Spinal cord (tissue), 10 donors: Measurements from ENCODE around the gene LPCAT1. TPM values are rescaled to one million over a fixed set of nuclear protein-coding genes. Genes with fewer than 3 reads are reported as not detected.

Source experiments
- DNase-seq, 6 donors: peaks; one replicate each; pipeline versions ENCODE4 v3.0.0 to v3.0.0-alpha.2; 2013 to 2015; ENCODE audit warnings: low spot score in 6 of 6, low read depth in 4 of 6
- H3K27ac ChIP-seq: one replicate; pipeline ENCODE4 v1.5.1; 2013; ENCODE audit warnings: low read depth, low read length, control low read depth
- H3K27me3 ChIP-seq: one replicate; pipeline ENCODE4 v1.6.1; 2013; ENCODE audit warnings: low read length; ENCODE audit not compliant: control insufficient read depth, insufficient read depth
- H3K36me3 ChIP-seq: one replicate; pipeline ENCODE4 v1.6.1; 2013; ENCODE audit warnings: low read length; ENCODE audit not compliant: control insufficient read depth, insufficient read depth
- H3K4me1 ChIP-seq: one replicate; pipeline ENCODE4 v1.6.1; 2013; ENCODE audit warnings: low read length; ENCODE audit not compliant: control insufficient read depth, insufficient read depth
- H3K4me3 ChIP-seq: one replicate; pipeline ENCODE4 v1.5.1; 2013; ENCODE audit warnings: low read depth, low read length, control low read depth
- H3K9me3 ChIP-seq: one replicate; pipeline ENCODE4 v1.6.1; 2013; ENCODE audit warnings: low read length; ENCODE audit not compliant: control insufficient read depth, insufficient read depth
- WGBS: methylation state at CpG from one replicate; pipeline ENCODE4 v1.1.5; 2013; ENCODE audit warnings: missing lambda C conversion rate; ENCODE audit not compliant: insufficient coverage; 5-methylcytosine and 5-hydroxymethylcytosine counted together
- polyA plus RNA-seq, 2 donors: library from polyadenylated mRNA; unstranded; fragments of 120-200 nt; gene quantifications; one replicate each; pipeline ENCODE4 v1.2.1, GENCODE V29; 2013; ENCODE audit not compliant: insufficient read length in 2 of 2
- total RNA-seq, 2 donors: library from RNA; depleted of rRNA in 1 of 2; stranded (reverse); fragments of 120-200 nt in 1 of 2; fragments of >200 nt in 1 of 2; gene quantifications; one replicate each; pipeline versions ENCODE4 v1.2.3 to v1.2.4, GENCODE V29; 2013 to 2014
- donor health status: healthy.

The LPCAT1 gene
- total and polyA plus RNA-seq, 4 donors = 54.3 to 144 (median 112) TPM

- Histone ChIP-seq H3K4me3 (no peak overlapping the region), H3K36me3 (peaks cover 4% of the 10 kb centered on the region), H3K9me3 (no peaks in the 10 kb centered on the region), H3K27ac (no peak overlapping the region), H3K4me1 (peaks cover 13% of the 10 kb centered on the region), H3K27me3 (no peaks in the 10 kb centered on the region)
- no peak for DNase-seq
- 90% methylated on average over 7 of the region's 8 CpGs for WGBS
Measured at GRCh38 chr5:1536322-1536845, 12.6 kb upstream of the LPCAT1 start.

GRCh38 chr5:1535646-1536045 is 11.9 kb upstream of the LPCAT1 start:
- DNase-seq = no peak
- no peak overlapping the region for H3K4me3 ChIP-seq
- H3K9me3 ChIP-seq = no peaks in the 10 kb centered on the region
- no peaks in the 10 kb centered on the region for H3K27me3 ChIP-seq
- peaks cover 4% of the 10 kb centered on the region for H3K36me3 ChIP-seq
- peaks cover 6% of the 10 kb centered on the region for H3K4me1 ChIP-seq
- H3K27ac ChIP-seq = no peak overlapping the region
- WGBS = no CpG with 5 or more reads among the region's 3 CpGs

- Histone ChIP-seq H3K4me3 (no peak overlapping the region), H3K27ac (no peak overlapping the region), H3K27me3 (no peaks in the 10 kb centered on the region), H3K36me3 (no peaks in the 10 kb centered on the region), H3K9me3 (no peaks in the 10 kb centered on the region), H3K4me1 (no peaks in the 10 kb centered on the region)
- no CpG with 5 or more reads among the region's 1 CpG for WGBS
- DNase-seq = no peak
Measured at GRCh38 chr5:1532384-1532783, 8.6 kb upstream of the LPCAT1 start.

DNA sequence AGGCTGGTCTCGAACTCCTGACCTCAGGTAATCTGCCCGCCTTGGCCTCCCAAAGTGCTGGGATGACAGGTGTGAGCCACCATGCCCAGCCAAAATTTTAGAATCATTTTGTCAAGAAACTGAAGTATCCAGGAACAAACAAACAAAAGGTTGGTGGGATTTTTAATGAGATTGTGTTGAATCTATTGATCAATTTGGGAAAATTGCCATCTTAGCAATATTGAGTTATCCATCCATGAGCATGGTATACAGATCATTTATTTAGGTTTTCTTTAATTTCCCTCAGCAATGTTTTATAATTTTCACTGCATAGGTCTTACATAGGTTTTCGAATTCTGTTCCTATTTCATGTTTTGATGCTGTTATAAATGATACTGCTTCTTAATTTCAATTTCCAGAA is 5.7 kb upstream of the LPCAT1 start:
- Histone ChIP-seq H3K27ac (no peak overlapping the region), H3K9me3 (no peaks in the 10 kb centered on the region), H3K36me3 (no peaks in the 10 kb centered on the region), H3K27me3 (no peaks in the 10 kb centered on the region), H3K4me3 (no peak overlapping the region), H3K4me1 (peaks cover 10% of the 10 kb centered on the region)
- DNase-seq = no peak
- WGBS = no CpG with 5 or more reads among the region's 3 CpGs

- H3K27me3 ChIP-seq = no peaks in the 10 kb centered on the region
- no peaks in the 10 kb centered on the region for H3K9me3 ChIP-seq
- DNase-seq = no peak
- H3K4me1 ChIP-seq = peaks cover 16% of the 10 kb centered on the region
- WGBS = no CpG with 5 or more reads among the region's 12 CpGs
- no peaks in the 10 kb centered on the region for H3K36me3 ChIP-seq
- no peak overlapping the region for H3K4me3 ChIP-seq
- H3K27ac ChIP-seq = no peak overlapping the region
Measured at GRCh38 chr5:1527533-1528205, 3.9 kb upstream of the LPCAT1 start.

- 89% methylated on average over 4 of the region's 9 CpGs for WGBS
- Histone ChIP-seq H3K4me1 (peaks cover 26% of the 10 kb centered on the region), H3K4me3 (no peak overlapping the region), H3K27me3 (no peaks in the 10 kb centered on the region), H3K36me3 (peaks cover 3% of the 10 kb centered on the region), H3K27ac (no peak overlapping the region), H3K9me3 (no peaks in the 10 kb centered on the region)
- no peak for DNase-seq
Measured at GRCh38 chr5:1526681-1527131, 2.9 kb upstream of the LPCAT1 start.

DNA sequence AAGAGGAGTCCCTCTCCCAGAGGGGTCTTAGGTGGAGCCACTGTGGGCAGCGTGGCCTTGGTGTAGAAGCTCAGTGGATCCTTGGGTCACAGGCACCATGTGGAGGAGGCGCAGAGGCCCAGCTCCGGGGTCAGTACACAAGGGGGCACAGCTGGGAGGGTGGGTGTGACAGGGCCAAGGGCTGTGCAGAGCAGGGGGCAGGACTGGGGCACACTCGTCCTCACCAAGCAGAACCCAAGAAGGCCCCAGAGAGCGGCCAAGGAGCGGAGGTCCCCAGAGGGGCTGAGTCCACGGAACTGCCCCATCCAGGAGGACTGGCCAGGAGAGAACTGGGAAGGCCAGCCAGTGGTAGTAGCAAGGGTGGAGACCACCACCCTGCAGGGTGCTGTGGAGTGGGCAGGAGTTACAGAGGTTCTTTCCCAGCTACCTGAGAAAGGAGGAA is 2.5 kb upstream of the LPCAT1 start:
- no peak overlapping the region for H3K4me3 ChIP-seq
- no peak for DNase-seq
- WGBS = 100% methylated on average over 7 of the region's 7 CpGs

GRCh38 chr5:1525624-1526189 is 1.9 kb upstream of the LPCAT1 start:
- Histone ChIP-seq H3K27ac (no peak overlapping the region), H3K4me3 (no peak overlapping the region), H3K36me3 (peaks cover 7% of the 10 kb centered on the region), H3K9me3 (no peaks in the 10 kb centered on the region), H3K4me1 (peaks cover 32% of the 10 kb centered on the region), H3K27me3 (no peaks in the 10 kb centered on the region)
- WGBS = 88% methylated on average over 8 of the region's 8 CpGs
- no peak for DNase-seq

More for the DNA sequence above, 2.5 kb upstream of the LPCAT1 start:
- H3K9me3 ChIP-seq = no peaks in the 10 kb centered on the region
- H3K4me1 ChIP-seq = peaks cover 29% of the 10 kb centered on the region
- H3K27ac ChIP-seq = no peak overlapping the region
- H3K27me3 ChIP-seq = no peaks in the 10 kb centered on the region
- peaks cover 4% of the 10 kb centered on the region for H3K36me3 ChIP-seq

DNA sequence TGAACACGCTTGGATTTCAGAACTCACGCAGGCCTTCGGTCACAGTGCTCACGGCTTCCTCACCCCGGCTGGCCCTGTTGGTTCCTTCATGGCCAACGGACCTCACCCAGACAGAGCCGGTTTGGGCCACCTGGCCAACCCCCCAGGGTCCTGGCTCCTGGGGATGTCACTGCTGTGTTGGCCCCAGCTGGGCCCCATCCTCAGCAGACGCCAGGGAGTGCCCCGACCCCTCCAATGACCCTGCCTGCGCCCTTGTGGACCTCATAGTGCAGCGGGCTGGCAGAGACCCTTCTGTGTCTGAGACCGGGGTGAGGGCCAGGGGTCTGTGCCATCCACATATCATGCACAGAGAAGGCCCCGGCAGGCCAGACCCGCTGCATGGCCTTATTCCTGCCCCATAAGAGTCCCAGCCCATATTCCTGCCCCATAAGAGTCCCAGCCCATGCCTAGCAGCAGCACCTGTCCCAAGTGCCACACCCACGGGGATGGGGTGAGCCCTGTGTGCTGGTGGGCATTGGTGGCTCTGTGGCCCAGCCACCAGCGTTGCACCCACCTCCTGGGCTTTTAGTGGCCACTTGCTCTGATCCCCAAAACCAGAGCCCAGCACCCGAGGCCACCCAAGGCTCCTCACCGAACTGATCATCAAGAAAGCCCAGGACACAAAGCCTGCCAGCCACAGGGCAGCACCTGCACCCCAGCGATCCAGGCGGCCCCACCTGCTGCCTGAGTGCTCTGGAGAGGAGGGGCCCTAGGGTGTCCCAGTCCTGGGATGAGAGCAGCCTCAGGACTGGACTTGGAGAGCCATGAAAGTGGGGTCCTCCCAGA is 1.3 kb upstream of the LPCAT1 start:
- no peak for DNase-seq
- H3K4me1 ChIP-seq = peaks cover 32% of the 10 kb centered on the region

More for the DNA sequence above, 1.3 kb upstream of the LPCAT1 start:
- H3K36me3 ChIP-seq = peaks cover 11% of the 10 kb centered on the region
- no peak overlapping the region for H3K4me3 ChIP-seq
- 88% methylated on average over 20 of the region's 20 CpGs for WGBS
- H3K9me3 ChIP-seq = no peaks in the 10 kb centered on the region
- no peaks in the 10 kb centered on the region for H3K27me3 ChIP-seq
- no peak overlapping the region for H3K27ac ChIP-seq
